Measurements from ENCODE around the gene CNBD2.
"Not testable (repeated sequence)": the region's sequence is repeated elsewhere in the genome, so short reads cannot be mapped to it uniquely, and the experiment has no call there.

Gene CNBD2

DNA sequence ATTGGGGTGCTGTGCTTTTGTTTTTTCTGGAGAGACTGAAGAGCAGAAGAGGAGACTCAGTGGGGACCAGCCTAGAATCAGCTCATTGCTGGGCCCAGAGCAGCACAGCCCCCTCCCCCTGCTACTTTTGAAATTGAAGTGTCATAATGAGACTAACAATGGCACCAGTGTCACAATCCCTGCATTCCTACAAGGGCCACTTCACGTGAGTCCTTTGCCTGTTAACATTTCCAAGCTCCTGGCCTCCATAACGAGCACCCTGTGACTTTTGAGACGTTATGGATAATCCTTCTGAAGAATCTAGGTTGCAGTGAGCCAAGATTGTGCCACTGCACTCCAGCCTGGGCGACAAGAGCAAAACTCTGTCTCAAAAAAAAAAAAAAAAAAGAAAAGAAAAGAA lies 41.7 kb downstream of the CNBD2 start:
- no peak for DNase-seq (ENCODE audit: low read depth)
- no peak overlapping the region for H3K4me3 ChIP-seq (ENCODE audit: low read length)
- TF ChIP-seq, protein P1, sequence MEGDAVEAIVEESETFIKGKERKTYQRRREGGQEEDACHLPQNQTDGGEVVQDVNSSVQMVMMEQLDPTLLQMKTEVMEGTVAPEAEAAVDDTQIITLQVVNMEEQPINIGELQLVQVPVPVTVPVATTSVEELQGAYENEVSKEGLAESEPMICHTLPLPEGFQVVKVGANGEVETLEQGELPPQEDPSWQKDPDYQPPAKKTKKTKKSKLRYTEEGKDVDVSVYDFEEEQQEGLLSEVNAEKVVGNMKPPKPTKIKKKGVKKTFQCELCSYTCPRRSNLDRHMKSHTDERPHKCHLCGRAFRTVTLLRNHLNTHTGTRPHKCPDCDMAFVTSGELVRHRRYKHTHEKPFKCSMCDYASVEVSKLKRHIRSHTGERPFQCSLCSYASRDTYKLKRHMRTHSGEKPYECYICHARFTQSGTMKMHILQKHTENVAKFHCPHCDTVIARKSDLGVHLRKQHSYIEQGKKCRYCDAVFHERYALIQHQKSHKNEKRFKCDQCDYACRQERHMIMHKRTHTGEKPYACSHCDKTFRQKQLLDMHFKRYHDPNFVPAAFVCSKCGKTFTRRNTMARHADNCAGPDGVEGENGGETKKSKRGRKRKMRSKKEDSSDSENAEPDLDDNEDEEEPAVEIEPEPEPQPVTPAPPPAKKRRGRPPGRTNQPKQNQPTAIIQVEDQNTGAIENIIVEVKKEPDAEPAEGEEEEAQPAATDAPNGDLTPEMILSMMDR (conservative IDR thresholded peaks at IDR 0.05; ENCODE audit: low read length): no peak

DNA sequence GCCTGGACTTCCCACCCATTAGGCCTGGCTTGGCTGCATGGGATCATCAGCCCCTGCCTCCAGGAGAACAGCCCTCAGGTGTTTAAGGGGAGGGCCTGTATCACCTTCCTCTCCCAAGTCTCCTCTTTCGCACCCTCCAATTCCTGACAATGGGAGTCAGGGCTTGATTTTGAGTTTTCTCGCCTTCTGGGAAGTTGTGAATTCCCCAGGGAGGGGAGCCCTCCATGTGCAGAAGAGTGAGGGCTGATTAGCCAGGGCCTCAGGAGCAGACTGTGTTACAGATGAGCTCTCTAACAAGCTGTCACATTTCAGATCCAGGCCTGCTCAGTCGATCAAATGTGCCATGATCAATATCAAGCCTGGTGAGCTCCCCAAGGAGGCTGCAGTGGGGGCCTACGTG lies 42.4 kb downstream of the CNBD2 start:
- TF ChIP-seq, protein P1 (conservative IDR thresholded peaks at IDR 0.05; ENCODE audit: low read length): no peak
- DNase-seq (ENCODE audit: low read depth): no peak

DNA sequence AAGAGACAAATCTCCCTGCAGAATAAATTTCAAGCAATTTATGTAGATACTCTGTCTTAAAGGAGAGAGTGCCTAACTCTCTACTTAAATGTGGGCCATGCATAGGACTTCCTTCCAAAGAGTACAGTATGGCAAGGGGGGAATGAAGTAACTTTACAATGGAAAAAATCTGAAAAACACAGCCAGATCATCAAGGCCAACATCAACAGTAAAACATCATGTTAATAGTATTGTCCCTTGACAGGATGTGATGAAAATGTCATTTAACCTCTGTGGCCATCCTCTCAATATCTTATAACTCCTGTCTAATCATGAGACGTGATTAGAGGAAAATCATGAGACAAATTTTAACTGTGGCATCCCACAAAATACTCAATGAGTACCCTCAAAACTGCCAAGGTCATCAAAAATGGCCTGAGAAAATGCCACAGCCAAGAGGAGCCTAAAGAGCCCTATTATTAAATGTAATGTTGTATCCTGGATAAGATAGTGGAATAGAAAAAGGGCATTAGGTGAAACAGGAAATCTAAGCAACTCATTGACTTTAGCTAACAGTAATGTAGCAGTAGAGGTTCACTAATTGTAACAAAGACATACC lies 47.5 kb downstream of the CNBD2 start:
- H3K4me3 ChIP-seq (ENCODE audit: low read length): no peak overlapping the region
- TF ChIP-seq, protein P1 (conservative IDR thresholded peaks at IDR 0.05; ENCODE audit: low read length): no peak
- DNase-seq (ENCODE audit: low read depth): no peak

More for the DNA sequence above, 42.4 kb downstream of the CNBD2 start:
- no peak overlapping the region for H3K4me3 ChIP-seq (ENCODE audit: low read length)

DNA sequence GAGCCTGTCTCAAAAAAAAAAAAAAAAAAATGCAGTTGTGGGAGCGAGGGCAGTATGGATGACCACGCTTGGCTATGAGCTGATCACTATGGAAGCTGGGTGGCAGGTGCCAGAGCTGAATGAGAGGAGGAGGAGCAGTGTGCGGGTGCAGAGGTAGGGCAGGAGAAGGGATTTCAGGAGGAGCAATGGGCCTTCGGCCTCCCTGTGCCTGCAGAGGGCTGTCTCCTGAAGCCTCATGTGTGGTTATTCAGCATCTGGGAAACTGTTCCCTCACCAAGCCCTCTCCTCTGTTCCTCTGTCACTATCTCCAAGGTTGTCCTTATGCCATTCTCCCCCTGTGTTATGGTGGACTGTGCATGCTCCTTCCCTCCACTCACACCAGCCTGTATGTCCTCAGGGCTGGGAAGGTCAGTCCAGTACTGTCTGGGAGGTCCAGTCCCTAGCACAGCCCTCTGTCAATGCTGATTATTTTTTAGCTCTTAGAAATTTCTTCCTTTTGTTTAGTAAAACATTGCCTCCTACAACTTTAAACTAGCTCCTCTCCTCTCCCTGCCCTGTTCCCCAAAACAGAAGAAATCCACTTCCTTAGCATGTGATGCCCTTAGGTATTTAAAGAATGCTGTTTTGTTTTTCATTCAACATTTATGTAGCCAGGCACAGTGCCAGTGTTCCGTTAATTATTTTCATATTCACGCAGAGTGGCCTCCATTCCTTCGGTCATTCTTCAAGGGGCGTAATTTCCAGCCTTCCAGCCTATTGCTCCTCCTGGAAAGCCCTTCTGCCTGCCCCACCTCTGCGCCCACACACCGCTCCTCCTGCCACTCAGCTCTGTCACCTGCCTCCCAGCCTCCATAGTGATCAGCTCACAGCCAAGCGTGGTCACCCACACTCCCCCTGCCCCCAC lies 48.9 kb downstream of the CNBD2 start:
- no peak overlapping the region for H3K4me3 ChIP-seq (ENCODE audit: low read length)
- TF ChIP-seq, protein P1 (conservative IDR thresholded peaks at IDR 0.05; ENCODE audit: low read length): no peak
- peak; percentile 91 for DNase-seq (ENCODE audit: low read depth)

DNA sequence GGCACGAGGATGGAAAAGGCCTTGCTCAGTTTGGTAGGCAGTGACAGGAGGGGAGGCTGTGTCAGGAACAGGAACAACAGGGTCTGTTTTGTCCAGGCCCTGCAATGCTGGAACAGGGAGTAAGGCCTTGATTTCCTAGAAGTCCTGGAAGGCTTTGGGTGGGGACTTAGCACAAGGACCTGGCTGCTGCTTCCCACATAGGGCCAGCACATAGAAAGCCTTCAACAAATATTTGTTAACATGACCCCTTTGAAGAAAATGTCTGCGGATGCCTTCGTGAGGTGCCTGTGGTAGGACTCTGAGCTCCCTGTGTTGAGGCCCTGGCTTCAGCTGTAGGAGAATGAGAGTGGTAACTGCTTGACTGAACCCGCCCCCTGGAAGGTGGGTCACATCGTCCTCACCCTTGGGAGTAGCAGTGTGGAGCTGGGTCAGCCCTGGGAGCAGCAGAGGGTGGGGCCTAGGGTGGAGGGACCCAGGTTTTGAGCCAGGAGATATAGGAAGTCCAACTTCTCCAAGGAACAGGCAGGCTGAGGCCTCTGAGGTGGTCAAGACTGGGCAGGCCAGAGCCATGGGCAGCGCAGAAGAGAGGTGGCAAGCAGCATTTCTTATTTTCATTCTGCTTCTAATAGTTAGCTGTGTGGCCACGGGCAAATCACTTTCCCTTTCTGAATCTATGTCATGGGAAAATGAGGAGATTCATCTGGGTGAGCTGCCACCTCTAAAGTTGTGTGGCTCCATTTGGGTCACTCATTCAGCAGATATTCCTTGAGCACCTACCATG lies 50.0 kb downstream of the CNBD2 start:
- no peak overlapping the region for H3K4me3 ChIP-seq (ENCODE audit: low read length)
- DNase-seq (ENCODE audit: low read depth): no peak
- TF ChIP-seq, protein P1 (conservative IDR thresholded peaks at IDR 0.05; ENCODE audit: low read length): no peak

DNA sequence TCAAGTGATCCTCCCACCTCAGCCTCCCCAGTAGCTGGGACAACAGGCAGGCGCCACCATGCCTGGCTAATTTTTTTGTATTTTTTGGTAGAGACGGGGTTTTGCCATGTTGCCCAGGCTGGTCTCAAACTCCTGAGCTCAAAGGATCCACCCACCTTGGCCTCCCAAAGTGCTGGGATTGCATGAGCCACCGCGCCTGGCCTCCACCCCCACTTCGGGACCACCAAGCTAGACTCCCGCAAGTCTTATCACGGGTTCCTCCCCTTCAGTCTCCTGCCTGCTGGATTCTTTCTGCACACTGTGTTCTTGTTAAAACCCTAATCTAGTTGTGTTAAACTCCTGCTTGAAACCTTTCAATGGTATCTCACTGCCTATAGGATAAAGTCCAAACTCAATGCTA lies 57.7 kb downstream of the CNBD2 start:
- not testable (repeated sequence) for DNase-seq (ENCODE audit: low read depth); H3K4me3 ChIP-seq (ENCODE audit: low read length)

DNA sequence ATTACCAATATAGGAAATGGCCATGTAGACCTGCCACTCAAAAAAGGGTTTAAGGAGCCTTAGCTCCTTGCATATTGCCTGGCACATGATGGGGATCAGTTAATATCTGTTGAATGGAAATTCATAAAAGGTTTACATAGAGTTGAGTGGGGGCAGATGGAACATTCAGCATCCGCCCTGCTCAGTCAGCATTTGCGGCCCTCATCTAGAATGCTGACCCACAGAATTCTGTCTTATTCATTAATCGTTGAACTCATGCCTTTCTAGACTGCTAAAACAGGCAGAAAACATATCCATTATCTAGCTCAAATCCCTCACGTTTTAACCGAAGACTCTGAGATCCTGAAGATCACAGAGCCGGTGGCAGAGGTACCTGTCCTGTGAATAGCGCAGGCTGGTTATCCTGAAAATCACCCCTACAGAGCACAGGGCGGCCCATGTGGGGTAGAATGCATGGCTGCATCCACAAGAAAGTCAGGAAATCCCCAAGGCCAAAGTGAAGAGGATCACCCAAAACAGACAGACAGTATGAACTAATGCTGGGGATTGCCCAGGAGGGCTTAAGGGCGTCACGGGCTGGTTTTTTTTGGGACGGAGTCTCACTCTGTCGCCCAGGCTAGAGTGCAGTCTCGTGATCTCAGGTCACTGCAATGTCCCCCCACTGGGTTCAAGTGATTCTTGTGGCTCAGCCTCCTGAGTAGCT lies 59.9 kb downstream of the CNBD2 start:
- H3K4me3 ChIP-seq (ENCODE audit: low read length): no peak overlapping the region
- no peak for DNase-seq (ENCODE audit: low read depth)
- TF ChIP-seq, protein P1 (conservative IDR thresholded peaks at IDR 0.05; ENCODE audit: low read length): no peak

Data from AG10803 (cell line).